CD4-positive, alpha-beta T cell treated with Interleukin-10 for 1 hour (primary cell): ENCODE measurements around the gene RBM38.

Experiments used
- DNase-seq: peaks from one replicate; pipeline ENCODE4 v3.0.0-alpha.2; 2020

The RBM38 gene

DNA sequence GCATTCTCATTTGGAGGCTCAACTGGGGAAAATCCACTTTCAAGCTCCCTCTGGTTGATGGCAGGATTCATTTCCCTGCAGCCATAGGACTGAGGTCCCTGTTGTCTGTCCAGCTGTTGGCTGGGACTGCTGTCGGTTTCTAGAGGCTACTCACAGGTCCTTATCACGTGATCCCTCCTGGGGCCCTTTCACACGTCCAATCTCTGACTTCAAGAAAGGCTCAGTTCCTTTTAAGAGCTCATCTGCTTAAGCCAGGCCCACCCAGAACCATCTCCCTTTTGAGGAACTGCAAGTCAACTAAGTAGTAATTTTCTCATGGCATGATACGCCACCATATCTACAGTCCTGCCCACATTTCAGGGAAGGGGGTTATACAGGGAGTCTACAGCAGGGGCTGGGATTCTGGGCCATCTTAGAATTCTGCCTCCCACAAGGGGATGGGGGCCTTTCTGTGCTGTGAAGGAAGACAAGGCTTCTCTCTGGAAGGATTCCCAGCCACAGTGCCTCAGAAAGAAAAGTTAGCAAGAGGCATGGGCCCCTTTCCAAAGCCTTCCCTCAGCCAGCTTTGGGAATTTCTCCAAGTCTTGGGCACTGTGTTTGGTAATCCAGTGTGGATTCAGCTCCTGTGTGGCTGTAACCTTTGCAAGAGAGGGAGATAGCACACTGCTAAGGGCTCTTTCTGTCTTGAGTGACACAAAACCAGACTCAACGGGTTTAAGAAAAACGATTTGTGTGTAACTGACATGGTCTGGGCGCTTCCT, 67.4 kb downstream of the RBM38 start:
- DNase-seq: no peak
